HepG2 (cell line): ENCODE measurements around the gene SIMC1. TPM values are rescaled to one million over a fixed set of nuclear protein-coding genes. Genes with fewer than 3 reads are reported as not detected.

ENCODE experiments used
- ATF7-NPFF ChIP-seq: sonication (generic); formaldehyde crosslinking; IDR thresholded peaks from 2 replicates; pipeline ENCODE4 v1.8.1; 2023; ENCODE audit warnings: mild to moderate bottlenecking, low read depth, missing genetic modification reagents, moderate library complexity
- CHD4 ChIP-seq: fragments of 200-600 bp; sonication (generic); IDR thresholded peaks from 2 replicates; pipeline ENCODE4 v1.7.0; 2017; ENCODE audit warnings: mild to moderate bottlenecking, low read length, borderline replicate concordance
- GZF1 ChIP-seq: sonication (generic); formaldehyde crosslinking; IDR thresholded peaks from 2 replicates; pipeline ENCODE4 v1.5.1; 2020; ENCODE audit warnings: mild to moderate bottlenecking, missing genetic modification reagents
- JDP2 ChIP-seq: sonication (generic); formaldehyde crosslinking; IDR thresholded peaks from 2 replicates; pipeline ENCODE4 v1.8.1; 2022; ENCODE audit warnings: missing genetic modification reagents, borderline replicate concordance
- MED13 ChIP-seq: sonication (generic); formaldehyde crosslinking; IDR thresholded peaks from 2 replicates; pipeline ENCODE4 v1.5.0; 2020; ENCODE audit warnings: missing genetic modification reagents
- POLR2A ChIP-seq, 2 experiments: IDR thresholded peaks; 2 replicates each; pipeline ENCODE4 v1.6.1; 2011; ENCODE audit warnings: low read depth in 2 of 2, low read length in 2 of 2, mild to moderate bottlenecking in 1 of 2, moderate library complexity in 1 of 2; ENCODE audit not compliant: insufficient read depth in 1 of 2
- SRY ChIP-seq: sonication (generic); formaldehyde crosslinking; IDR thresholded peaks from 2 replicates; pipeline ENCODE4 v1.8.0; 2022; ENCODE audit warnings: mild to moderate bottlenecking, missing genetic modification reagents
- SYNCRIP ChIP-seq: fragments of 200-400 bp; formaldehyde crosslinking; IDR thresholded peaks from 2 replicates; pipeline ENCODE4 v1.6.1; 2018; ENCODE audit warnings: mild to moderate bottlenecking, low read depth, low read length; ENCODE audit not compliant: insufficient read depth
- ZBTB20 ChIP-seq: sonication (generic); formaldehyde crosslinking; IDR thresholded peaks from 2 replicates; pipeline ENCODE4 v1.8.1; 2023; ENCODE audit warnings: missing genetic modification reagents, low read depth, mild to moderate bottlenecking, borderline replicate concordance
- ZFP90 ChIP-seq: sonication (generic); formaldehyde crosslinking; IDR thresholded peaks from 2 replicates; pipeline ENCODE4 v1.8.0; 2022; ENCODE audit warnings: missing genetic modification reagents, mild to moderate bottlenecking, inconsistent platforms, borderline replicate concordance
- ZNF350 ChIP-seq: sonication (generic); formaldehyde crosslinking; IDR thresholded peaks from 2 replicates; pipeline ENCODE4 v1.4.0; 2020; ENCODE audit warnings: mild to moderate bottlenecking, low read depth, missing genetic modification reagents, borderline replicate concordance
- ZNF670 ChIP-seq: sonication (generic); formaldehyde crosslinking; IDR thresholded peaks from 2 replicates; pipeline ENCODE4 v1.8.0; 2022; ENCODE audit warnings: mild to moderate bottlenecking, missing genetic modification reagents, borderline replicate concordance
- polyA plus RNA-seq, 8 experiments: library from polyadenylated mRNA; depleted of rRNA in 3 of 8; stranded (reverse) in 7 of 8; unstranded in 1 of 8; fragments of >200 nt; fragmentation: Illumina TruSeq in 4 of 8; extraction: Trizol in 4 of 8; gene quantifications; 2 replicates each; pipeline versions ENCODE4 v1.2.1 to v1.2.3, GENCODE V29; 2011 to 2016; ENCODE audit warnings: low read depth in 4 of 8, missing spikeins in 1 of 8, mixed read lengths in 1 of 8; ENCODE audit not compliant: insufficient read depth in 1 of 8
- total RNA-seq, 5 experiments: library from RNA; depleted of rRNA; stranded (reverse); fragments of >200 nt; fragmentation: Illumina TruSeq; extraction: Trizol; gene quantifications; 2 replicates each; pipeline ENCODE4 v1.2.3, GENCODE V29; 2016; ENCODE audit warnings: low read depth in 1 of 5
- TF ChIP-seq, protein P1 (sequence below): sonication (generic); formaldehyde crosslinking; IDR thresholded peaks from 2 replicates; pipeline ENCODE4 v1.5.0; 2020; ENCODE audit warnings: missing genetic modification reagents
- TF ChIP-seq, protein P2 (sequence below): fragments of 450-650 bp; IDR thresholded peaks from 2 replicates; pipeline ENCODE4 v1.6.1; 2017
- TF ChIP-seq, protein P3 (sequence below): sonication (generic); formaldehyde crosslinking; conservative IDR thresholded peaks from 2 replicates; pipeline ENCODE4 v1.8.1; 2023; ENCODE audit warnings: missing genetic modification reagents
- TF ChIP-seq, protein P4 (sequence below): IDR thresholded peaks from 2 replicates; pipeline ENCODE4 v1.6.1; 2012; ENCODE audit warnings: inconsistent platforms
- TF ChIP-seq, protein P5 (sequence below): IDR thresholded peaks from 2 replicates; pipeline ENCODE4 v1.6.1; 2012; ENCODE audit warnings: low read length, improper control_type of control experiment
- TF ChIP-seq, protein P6 (sequence below): sonication (generic); formaldehyde crosslinking; IDR thresholded peaks from 2 replicates; pipeline ENCODE4 v1.5.0; 2020; ENCODE audit warnings: mild to moderate bottlenecking, missing genetic modification reagents, moderate library complexity

The SIMC1 gene
- total and polyA plus RNA-seq, 2 of the 13 experiments (the other 11 are each of a cell fraction or from before 2014, with no cell fraction given), result 5.4 to 6.8 TPM

DNA sequence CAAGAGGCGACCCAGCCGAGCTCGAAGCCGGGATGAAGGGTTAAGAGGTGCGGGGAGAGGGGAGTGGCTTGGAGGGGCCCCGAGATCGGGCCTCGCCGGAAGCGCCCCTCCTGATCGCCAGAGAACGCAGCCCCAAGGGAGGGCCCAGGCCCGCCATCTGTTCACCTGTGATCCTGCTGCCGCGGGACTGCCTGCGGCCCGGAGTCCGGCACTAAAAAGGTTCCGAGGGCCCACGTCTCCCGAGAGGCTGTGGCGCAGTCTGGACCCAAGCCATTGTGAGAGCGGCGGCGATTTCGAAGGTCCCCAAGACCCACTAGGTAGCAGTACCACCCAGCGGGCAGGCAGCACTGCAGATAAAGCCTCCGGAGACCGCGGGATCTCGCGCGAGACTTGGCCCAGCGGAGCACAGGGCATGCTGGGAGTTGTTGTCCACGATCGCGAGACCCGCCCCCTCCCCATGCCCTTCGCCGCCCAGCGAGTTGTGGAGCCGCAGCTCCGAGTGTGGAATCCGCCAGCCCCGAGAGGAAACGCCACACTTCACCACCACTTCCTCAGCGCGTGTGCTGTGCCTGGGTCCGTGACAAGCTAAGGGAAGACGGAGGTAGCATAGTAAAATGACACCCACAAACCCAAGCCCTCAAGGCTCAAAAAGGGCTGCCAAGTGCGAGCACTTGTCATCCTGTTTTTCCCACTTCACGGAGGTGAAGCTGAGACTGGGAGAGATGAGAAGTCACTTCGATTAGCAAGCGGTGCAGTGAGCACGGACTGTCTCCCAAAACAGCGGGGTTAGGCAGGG lies 123.4 kb downstream of the SIMC1 start, which contains the start of gene KIAA1191 (continued):
- TF ChIP-seq, protein P1, sequence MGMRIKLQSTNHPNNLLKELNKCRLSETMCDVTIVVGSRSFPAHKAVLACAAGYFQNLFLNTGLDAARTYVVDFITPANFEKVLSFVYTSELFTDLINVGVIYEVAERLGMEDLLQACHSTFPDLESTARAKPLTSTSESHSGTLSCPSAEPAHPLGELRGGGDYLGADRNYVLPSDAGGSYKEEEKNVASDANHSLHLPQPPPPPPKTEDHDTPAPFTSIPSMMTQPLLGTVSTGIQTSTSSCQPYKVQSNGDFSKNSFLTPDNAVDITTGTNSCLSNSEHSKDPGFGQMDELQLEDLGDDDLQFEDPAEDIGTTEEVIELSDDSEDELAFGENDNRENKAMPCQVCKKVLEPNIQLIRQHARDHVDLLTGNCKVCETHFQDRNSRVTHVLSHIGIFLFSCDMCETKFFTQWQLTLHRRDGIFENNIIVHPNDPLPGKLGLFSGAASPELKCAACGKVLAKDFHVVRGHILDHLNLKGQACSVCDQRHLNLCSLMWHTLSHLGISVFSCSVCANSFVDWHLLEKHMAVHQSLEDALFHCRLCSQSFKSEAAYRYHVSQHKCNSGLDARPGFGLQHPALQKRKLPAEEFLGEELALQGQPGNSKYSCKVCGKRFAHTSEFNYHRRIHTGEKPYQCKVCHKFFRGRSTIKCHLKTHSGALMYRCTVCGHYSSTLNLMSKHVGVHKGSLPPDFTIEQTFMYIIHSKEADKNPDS, result no peak
- TF ChIP-seq GZF1 (no peak), ZNF670 (CRISPR knock-in tag) (no peak), POLR2A (IDR thresholded peaks at IDR 0.05; ENCODE audit: insufficient read depth in 1 of 2, low read depth in 2 of 2, low read length in 2 of 2) (peak; percentile 98 to 100), SYNCRIP (no peak), ZNF350 (CRISPR knock-in tag) (peak; percentile 93), JDP2 (CRISPR knock-in tag) (no peak), MED13 (CRISPR knock-in tag) (no peak), ZFP90 (CRISPR knock-in tag) (0 out of 2 replicates have a peak, but pooled peaks have one; percentile 8), ATF7-NPFF (peak; percentile 49; the same call in 1 of the 2 replicates), CHD4 (no peak), ZBTB20 (CRISPR knock-in tag) (no peak), SRY (CRISPR knock-in tag) (no peak)
- TF ChIP-seq, protein P2, sequence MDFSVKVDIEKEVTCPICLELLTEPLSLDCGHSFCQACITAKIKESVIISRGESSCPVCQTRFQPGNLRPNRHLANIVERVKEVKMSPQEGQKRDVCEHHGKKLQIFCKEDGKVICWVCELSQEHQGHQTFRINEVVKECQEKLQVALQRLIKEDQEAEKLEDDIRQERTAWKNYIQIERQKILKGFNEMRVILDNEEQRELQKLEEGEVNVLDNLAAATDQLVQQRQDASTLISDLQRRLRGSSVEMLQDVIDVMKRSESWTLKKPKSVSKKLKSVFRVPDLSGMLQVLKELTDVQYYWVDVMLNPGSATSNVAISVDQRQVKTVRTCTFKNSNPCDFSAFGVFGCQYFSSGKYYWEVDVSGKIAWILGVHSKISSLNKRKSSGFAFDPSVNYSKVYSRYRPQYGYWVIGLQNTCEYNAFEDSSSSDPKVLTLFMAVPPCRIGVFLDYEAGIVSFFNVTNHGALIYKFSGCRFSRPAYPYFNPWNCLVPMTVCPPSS, result no peak
- TF ChIP-seq, protein P3, sequence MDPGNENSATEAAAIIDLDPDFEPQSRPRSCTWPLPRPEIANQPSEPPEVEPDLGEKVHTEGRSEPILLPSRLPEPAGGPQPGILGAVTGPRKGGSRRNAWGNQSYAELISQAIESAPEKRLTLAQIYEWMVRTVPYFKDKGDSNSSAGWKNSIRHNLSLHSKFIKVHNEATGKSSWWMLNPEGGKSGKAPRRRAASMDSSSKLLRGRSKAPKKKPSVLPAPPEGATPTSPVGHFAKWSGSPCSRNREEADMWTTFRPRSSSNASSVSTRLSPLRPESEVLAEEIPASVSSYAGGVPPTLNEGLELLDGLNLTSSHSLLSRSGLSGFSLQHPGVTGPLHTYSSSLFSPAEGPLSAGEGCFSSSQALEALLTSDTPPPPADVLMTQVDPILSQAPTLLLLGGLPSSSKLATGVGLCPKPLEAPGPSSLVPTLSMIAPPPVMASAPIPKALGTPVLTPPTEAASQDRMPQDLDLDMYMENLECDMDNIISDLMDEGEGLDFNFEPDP, result peak; percentile 82; the same call in 1 of the 2 replicates
- TF ChIP-seq, protein P4, sequence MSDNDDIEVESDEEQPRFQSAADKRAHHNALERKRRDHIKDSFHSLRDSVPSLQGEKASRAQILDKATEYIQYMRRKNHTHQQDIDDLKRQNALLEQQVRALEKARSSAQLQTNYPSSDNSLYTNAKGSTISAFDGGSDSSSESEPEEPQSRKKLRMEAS, result peak; percentile 69
- TF ChIP-seq, protein P5, sequence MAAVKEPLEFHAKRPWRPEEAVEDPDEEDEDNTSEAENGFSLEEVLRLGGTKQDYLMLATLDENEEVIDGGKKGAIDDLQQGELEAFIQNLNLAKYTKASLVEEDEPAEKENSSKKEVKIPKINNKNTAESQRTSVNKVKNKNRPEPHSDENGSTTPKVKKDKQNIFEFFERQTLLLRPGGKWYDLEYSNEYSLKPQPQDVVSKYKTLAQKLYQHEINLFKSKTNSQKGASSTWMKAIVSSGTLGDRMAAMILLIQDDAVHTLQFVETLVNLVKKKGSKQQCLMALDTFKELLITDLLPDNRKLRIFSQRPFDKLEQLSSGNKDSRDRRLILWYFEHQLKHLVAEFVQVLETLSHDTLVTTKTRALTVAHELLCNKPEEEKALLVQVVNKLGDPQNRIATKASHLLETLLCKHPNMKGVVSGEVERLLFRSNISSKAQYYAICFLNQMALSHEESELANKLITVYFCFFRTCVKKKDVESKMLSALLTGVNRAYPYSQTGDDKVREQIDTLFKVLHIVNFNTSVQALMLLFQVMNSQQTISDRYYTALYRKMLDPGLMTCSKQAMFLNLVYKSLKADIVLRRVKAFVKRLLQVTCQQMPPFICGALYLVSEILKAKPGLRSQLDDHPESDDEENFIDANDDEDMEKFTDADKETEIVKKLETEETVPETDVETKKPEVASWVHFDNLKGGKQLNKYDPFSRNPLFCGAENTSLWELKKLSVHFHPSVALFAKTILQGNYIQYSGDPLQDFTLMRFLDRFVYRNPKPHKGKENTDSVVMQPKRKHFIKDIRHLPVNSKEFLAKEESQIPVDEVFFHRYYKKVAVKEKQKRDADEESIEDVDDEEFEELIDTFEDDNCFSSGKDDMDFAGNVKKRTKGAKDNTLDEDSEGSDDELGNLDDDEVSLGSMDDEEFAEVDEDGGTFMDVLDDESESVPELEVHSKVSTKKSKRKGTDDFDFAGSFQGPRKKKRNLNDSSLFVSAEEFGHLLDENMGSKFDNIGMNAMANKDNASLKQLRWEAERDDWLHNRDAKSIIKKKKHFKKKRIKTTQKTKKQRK, result no peak
- TF ChIP-seq, protein P6, sequence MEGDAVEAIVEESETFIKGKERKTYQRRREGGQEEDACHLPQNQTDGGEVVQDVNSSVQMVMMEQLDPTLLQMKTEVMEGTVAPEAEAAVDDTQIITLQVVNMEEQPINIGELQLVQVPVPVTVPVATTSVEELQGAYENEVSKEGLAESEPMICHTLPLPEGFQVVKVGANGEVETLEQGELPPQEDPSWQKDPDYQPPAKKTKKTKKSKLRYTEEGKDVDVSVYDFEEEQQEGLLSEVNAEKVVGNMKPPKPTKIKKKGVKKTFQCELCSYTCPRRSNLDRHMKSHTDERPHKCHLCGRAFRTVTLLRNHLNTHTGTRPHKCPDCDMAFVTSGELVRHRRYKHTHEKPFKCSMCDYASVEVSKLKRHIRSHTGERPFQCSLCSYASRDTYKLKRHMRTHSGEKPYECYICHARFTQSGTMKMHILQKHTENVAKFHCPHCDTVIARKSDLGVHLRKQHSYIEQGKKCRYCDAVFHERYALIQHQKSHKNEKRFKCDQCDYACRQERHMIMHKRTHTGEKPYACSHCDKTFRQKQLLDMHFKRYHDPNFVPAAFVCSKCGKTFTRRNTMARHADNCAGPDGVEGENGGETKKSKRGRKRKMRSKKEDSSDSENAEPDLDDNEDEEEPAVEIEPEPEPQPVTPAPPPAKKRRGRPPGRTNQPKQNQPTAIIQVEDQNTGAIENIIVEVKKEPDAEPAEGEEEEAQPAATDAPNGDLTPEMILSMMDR (CRISPR knock-in tag), result peak; percentile 69
